ENCODE measurements around the gene DCAF4L1. TPM values are rescaled to one million over a fixed set of nuclear protein-coding genes. Genes with fewer than 3 reads are reported as not detected.

Gene DCAF4L1
- total RNA-seq (2022; extraction: Qiagen RNA extraction): 0.08 to 0.14 TPM (median 0.10 TPM) in 5 replicates

GRCh38 chr4:41981456-41981855, at the start of gene DCAF4L1:
DCAF4L1 (plus strand) TSS chr4:41981756; CDS start chr4:41981793, 37 bp downstream.

GRCh38 chr4:41934901-41935651, 46.5 kb upstream of the DCAF4L1 start, which contains the start of gene TMEM33:
TMEM33 (plus strand) TSS chr4:41935429; CDS start chr4:41935485, 56 bp downstream.

GRCh38 chr4:41990365-41991111, 9.0 kb downstream of the DCAF4L1 start, which contains the start of gene SLC30A9:
SLC30A9 (plus strand) TSS chr4:41990530; CDS start chr4:41990652, 122 bp downstream.

Other genes starting within 250 kb of the DCAF4L1 start
- 0.03 TPM in 1 of 5 replicates, not detected in the others for gene PHOX2B, start 233.0 kb upstream of the DCAF4L1 start, total RNA-seq (2022; extraction: Qiagen RNA extraction)
- gene TMEM33, start 46.3 kb upstream of the DCAF4L1 start, total RNA-seq (2022; extraction: Qiagen RNA extraction): 40.3 to 48.3 TPM (median 45.6 TPM) in 5 replicates
- 21.6 to 39.2 TPM (median 29.1 TPM) in 5 replicates for gene SLC30A9, start 8.8 kb downstream of the DCAF4L1 start, total RNA-seq (2022; extraction: Qiagen RNA extraction)
- gene BEND4, start 170.9 kb downstream of the DCAF4L1 start, total RNA-seq (2022; extraction: Qiagen RNA extraction): 0.01 TPM in 1 of 5 replicates, not detected in the others

All from A549 treated with Hydrocortisone at 1 μM for 4 hours (cell line).